Endothelial cell of umbilical vein (primary cell): ENCODE measurements around the gene ADGRD1. TPM values are rescaled to one million over a fixed set of nuclear protein-coding genes. Genes with fewer than 3 reads are reported as not detected.

Source experiments
- BruUV-seq: library from RNA; stranded (reverse); fragments of 400-500 nt; replicated peaks from 2 replicates; lab custom pipeline; 2021; lab: Mats Ljungman, UMichigan
- CTCF ChIA-PET: fragments of 300-600, 350-600 bp; sonication (Branson Sonifier 250); formaldehyde crosslinking; loops from one replicate; lab custom pipeline; 2021; ENCODE audit warnings: antibody characterized with exemption, inconsistent platforms; lab: Charles Lee
- POLR2A ChIA-PET: fragments of 300-600, 350-600 bp; sonication (Branson Sonifier 250); formaldehyde crosslinking; loops from one replicate; lab custom pipeline; 2021; ENCODE audit warnings: antibody characterized with exemption, inconsistent platforms; lab: Charles Lee
- DNase-seq: peaks from one replicate; pipeline ENCODE4 v3.0.0-alpha.2; 2011; ENCODE audit warnings: low read depth, low spot score
- FAIRE-seq: peaks from 2 replicates; lab custom pipeline; 2011; peaks lifted over from hg19 to GRCh38; lab: Jason Lieb, UNC
- H2AFZ ChIP-seq: 2 replicates; pipeline ENCODE4 v1.6.0; 2012; ENCODE audit warnings: low read depth, low read length, control low read depth, inconsistent platforms
- H3K27ac ChIP-seq: 2 replicates; pipeline ENCODE4 v1.5.1; 2011; ENCODE audit warnings: low read depth, mild to moderate bottlenecking, control low read depth, low read length, moderate library complexity; ENCODE audit not compliant: insufficient read depth
- H3K27me3 ChIP-seq, 2 experiments: 2 replicates each; pipeline versions ENCODE4 v1.6.0 to v1.6.1; 2011; ENCODE audit warnings: low read length in 2 of 2, mixed read lengths in 1 of 2; ENCODE audit not compliant: control insufficient read depth in 2 of 2, insufficient read depth in 2 of 2
- H3K36me3 ChIP-seq, 2 experiments: 2 replicates in 1 of 2; 3 replicates in 1 of 2; pipeline ENCODE4 v1.5.1; 2011; ENCODE audit warnings: low read length in 2 of 2, mild to moderate bottlenecking in 1 of 2, moderate library complexity in 1 of 2; ENCODE audit not compliant: control insufficient read depth in 2 of 2, insufficient read depth in 2 of 2; ENCODE audit errors: extremely low read depth in 1 of 2
- H3K4me1 ChIP-seq: 3 replicates; pipeline ENCODE4 v1.5.1; 2011; ENCODE audit warnings: mild to moderate bottlenecking, low read length; ENCODE audit not compliant: control insufficient read depth, insufficient read depth; ENCODE audit errors: extremely low read depth
- H3K4me2 ChIP-seq: 2 replicates; pipeline ENCODE4 v1.6.1; 2011; ENCODE audit warnings: low read length, control low read depth, mixed read lengths; ENCODE audit not compliant: insufficient read depth
- H3K4me3 ChIP-seq, 3 experiments: fragments of 200-600 bp in 1 of 3; sonication (generic), shearing (Covaris generic) in 1 of 3; replicated peaks in 1 of 3; 2 replicates each; pipeline ENCODE4 v1.5.1; 2011 to 2016; ENCODE audit warnings: control low read depth in 3 of 3, low read length in 3 of 3, mild to moderate bottlenecking in 2 of 3, inconsistent platforms in 1 of 3, low read depth in 1 of 3, moderate library complexity in 1 of 3; ENCODE audit not compliant: insufficient read depth in 1 of 3
- H3K79me2 ChIP-seq: 2 replicates; pipeline ENCODE4 v1.6.0; 2012; ENCODE audit warnings: low read length, inconsistent platforms; ENCODE audit not compliant: control insufficient read depth, insufficient read depth
- H3K9ac ChIP-seq: replicated peaks from 2 replicates; pipeline ENCODE3; 2011; ENCODE audit warnings: low read length, control low read depth; ENCODE audit not compliant: insufficient read depth; ENCODE audit errors: extremely low read depth
- H3K9me1 ChIP-seq: replicated peaks from 3 replicates; pipeline ENCODE4 v1.6.0; 2011; ENCODE audit warnings: mild to moderate bottlenecking, low read length; ENCODE audit not compliant: control insufficient read depth, insufficient read depth; ENCODE audit errors: extremely low read depth
- H3K9me3 ChIP-seq: replicated peaks from 2 replicates; pipeline ENCODE4 v1.5.1; 2012; ENCODE audit warnings: low read length, inconsistent platforms; ENCODE audit not compliant: control insufficient read depth, insufficient read depth
- H4K20me1 ChIP-seq: replicated peaks from 2 replicates; pipeline ENCODE3; 2011; ENCODE audit warnings: mild to moderate bottlenecking, low read length; ENCODE audit not compliant: control insufficient read depth, insufficient read depth; ENCODE audit errors: extremely low read depth
- EZH2 ChIP-seq: IDR thresholded peaks from 2 replicates; pipeline ENCODE4 v1.6.1; 2012; ENCODE audit warnings: borderline replicate concordance, low read depth, mild to moderate bottlenecking, moderate library complexity, low read length, inconsistent platforms; ENCODE audit not compliant: severe bottlenecking
- FOS ChIP-seq: IDR thresholded peaks from 2 replicates; pipeline ENCODE4 v1.6.1; 2011; ENCODE audit warnings: mild to moderate bottlenecking, low read length, moderate library complexity, borderline replicate concordance; ENCODE audit not compliant: insufficient read depth
- GATA2 ChIP-seq: IDR thresholded peaks from 2 replicates; pipeline ENCODE4 v1.7.0; 2011; ENCODE audit warnings: low read depth, mild to moderate bottlenecking, moderate library complexity, mixed read lengths, low read length; ENCODE audit not compliant: insufficient read length, insufficient read depth
- JUN ChIP-seq: IDR thresholded peaks from 2 replicates; pipeline ENCODE4 v1.6.1; 2011; ENCODE audit warnings: borderline replicate concordance, low read depth; ENCODE audit not compliant: insufficient read length, insufficient read depth
- MYC ChIP-seq: IDR thresholded peaks from one replicate; pipeline ENCODE4 v1.6.1; 2011; ENCODE audit warnings: mild to moderate bottlenecking, low read depth, low read length
- POLR2A ChIP-seq: IDR thresholded peaks from 2 replicates; pipeline ENCODE4 v1.6.1; 2012; ENCODE audit warnings: low read depth, mild to moderate bottlenecking, control low read depth, low read length
- POLR2AphosphoS5 ChIP-seq: IDR thresholded peaks from 2 replicates; pipeline ENCODE4 v1.6.1; 2012; ENCODE audit warnings: low read depth, mild to moderate bottlenecking, control low read depth, low read length, moderate library complexity; ENCODE audit not compliant: insufficient read depth
- dilution Hi-C: fragments of 300-500 bp; cut with MboI; formaldehyde crosslinking; loops from one replicate; pipeline ENCODE4 v1.15.0; 2019; ENCODE audit warnings: low sequenced_read_pairs; ENCODE audit not compliant: extremely low pct_ligation_motif_present
- intact Hi-C: fragments of 100-400 bp; cut with micrococcal nuclease; formaldehyde crosslinking; loops from one replicate; pipeline ENCODE4 v1.10.0; 2022
- polyA plus RNA-seq, 4 experiments: library from polyadenylated mRNA; depleted of rRNA in 3 of 4; stranded (reverse) in 3 of 4; unstranded in 1 of 4; fragments of >200 nt; gene quantifications; 2 replicates each; pipeline versions ENCODE4 v1.2.1 to v1.2.3, GENCODE V29; 2011 to 2012; ENCODE audit warnings: missing spikeins in 1 of 4
- total RNA-seq: library from RNA; stranded (reverse); gene quantifications from 2 replicates; pipeline ENCODE4 v1.2.3, GENCODE V29; 2021
- TF ChIP-seq, protein P1 (sequence below), 2 donors: IDR thresholded peaks; 1 replicate in 1 of 2; 2 replicates in 1 of 2; pipeline ENCODE4 v1.5.1; 2011; ENCODE audit warnings: low read length in 2 of 2, mild to moderate bottlenecking in 2 of 2, moderate library complexity in 2 of 2, control low read depth in 1 of 2, inconsistent platforms in 1 of 2, low read depth in 1 of 2; ENCODE audit not compliant: insufficient read depth in 1 of 2; ENCODE audit errors: extremely low read depth in 1 of 2
- TF ChIP-seq, protein P2 (sequence below): IDR thresholded peaks from 2 replicates; pipeline ENCODE4 v1.6.1; 2011; ENCODE audit not compliant: insufficient read depth, insufficient read length

Gene ADGRD1
- total and polyA plus RNA-seq, 2 donors (not counting 3 experiments of a cell fraction or from before 2014, with no cell fraction given) = 0.07 TPM; not detected in 1

DNA sequence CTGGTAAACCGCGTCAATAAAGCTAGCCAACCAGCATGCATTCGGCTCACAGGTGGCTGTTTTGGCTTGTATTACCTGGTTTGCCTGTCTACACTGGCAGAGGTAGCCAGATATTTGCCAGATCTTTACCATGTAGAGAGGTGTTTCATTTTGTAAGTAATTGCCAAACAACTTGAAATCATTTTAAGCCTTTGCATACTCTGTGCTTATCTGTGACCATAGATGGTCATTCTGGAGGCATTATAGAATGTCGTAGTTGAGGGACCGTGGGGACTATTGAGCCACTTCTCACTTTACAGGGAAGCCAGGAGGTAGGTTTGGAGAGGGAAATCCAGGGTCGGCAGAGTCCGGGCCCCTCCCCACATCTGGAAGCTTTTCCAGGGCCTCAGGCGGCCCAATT lies 5.9 kb downstream of the ADGRD1 start:
- DNase-seq (no peak), FAIRE-seq (no peak)
- Histone ChIP-seq H3K4me2 (no peak overlapping the region), H2AFZ (no peak overlapping the region), H3K4me3 (no peak overlapping the region), H4K20me1 (no peaks in the 10 kb centered on the region), H3K79me2 (no peaks in the 10 kb centered on the region), H3K4me1 (no peaks in the 10 kb centered on the region), H3K9me3 (no peaks in the 10 kb centered on the region), H3K9ac (no peak overlapping the region), H3K36me3 (no peaks in the 10 kb centered on the region), H3K27me3 (no peaks in the 10 kb centered on the region), H3K27ac (no peak overlapping the region), H3K9me1 (no peaks in the 10 kb centered on the region)
- intact Hi-C loops = no loop called here
- ChIA-PET CTCF (no interaction called here), POLR2A (no interaction called here)
- BruUV-seq = no TSS peak
- dilution Hi-C loops = no loop called here
- TF ChIP-seq POLR2A (no peak), FOS (no peak), JUN (no peak), EZH2 (no peak), MYC (no peak), GATA2 (no peak), POLR2AphosphoS5 (no peak)
- TF ChIP-seq, protein P1, sequence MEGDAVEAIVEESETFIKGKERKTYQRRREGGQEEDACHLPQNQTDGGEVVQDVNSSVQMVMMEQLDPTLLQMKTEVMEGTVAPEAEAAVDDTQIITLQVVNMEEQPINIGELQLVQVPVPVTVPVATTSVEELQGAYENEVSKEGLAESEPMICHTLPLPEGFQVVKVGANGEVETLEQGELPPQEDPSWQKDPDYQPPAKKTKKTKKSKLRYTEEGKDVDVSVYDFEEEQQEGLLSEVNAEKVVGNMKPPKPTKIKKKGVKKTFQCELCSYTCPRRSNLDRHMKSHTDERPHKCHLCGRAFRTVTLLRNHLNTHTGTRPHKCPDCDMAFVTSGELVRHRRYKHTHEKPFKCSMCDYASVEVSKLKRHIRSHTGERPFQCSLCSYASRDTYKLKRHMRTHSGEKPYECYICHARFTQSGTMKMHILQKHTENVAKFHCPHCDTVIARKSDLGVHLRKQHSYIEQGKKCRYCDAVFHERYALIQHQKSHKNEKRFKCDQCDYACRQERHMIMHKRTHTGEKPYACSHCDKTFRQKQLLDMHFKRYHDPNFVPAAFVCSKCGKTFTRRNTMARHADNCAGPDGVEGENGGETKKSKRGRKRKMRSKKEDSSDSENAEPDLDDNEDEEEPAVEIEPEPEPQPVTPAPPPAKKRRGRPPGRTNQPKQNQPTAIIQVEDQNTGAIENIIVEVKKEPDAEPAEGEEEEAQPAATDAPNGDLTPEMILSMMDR (IDR thresholded peaks at IDR 0.05; ENCODE audit: extremely low read depth in 1 of 2, insufficient read depth in 1 of 2, low read depth in 1 of 2, low read length in 2 of 2) = no peak
- TF ChIP-seq, protein P2, sequence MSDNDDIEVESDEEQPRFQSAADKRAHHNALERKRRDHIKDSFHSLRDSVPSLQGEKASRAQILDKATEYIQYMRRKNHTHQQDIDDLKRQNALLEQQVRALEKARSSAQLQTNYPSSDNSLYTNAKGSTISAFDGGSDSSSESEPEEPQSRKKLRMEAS = no peak
